ENCODE data around the gene ARMC7.
A peak's percentile ranks its signal among the peaks of the same experiment; 100 is the strongest.
"Not testable (repeated sequence)": the region's sequence is repeated elsewhere in the genome, so short reads cannot be mapped to it uniquely, and the experiment has no call there.

The ARMC7 gene

DNA sequence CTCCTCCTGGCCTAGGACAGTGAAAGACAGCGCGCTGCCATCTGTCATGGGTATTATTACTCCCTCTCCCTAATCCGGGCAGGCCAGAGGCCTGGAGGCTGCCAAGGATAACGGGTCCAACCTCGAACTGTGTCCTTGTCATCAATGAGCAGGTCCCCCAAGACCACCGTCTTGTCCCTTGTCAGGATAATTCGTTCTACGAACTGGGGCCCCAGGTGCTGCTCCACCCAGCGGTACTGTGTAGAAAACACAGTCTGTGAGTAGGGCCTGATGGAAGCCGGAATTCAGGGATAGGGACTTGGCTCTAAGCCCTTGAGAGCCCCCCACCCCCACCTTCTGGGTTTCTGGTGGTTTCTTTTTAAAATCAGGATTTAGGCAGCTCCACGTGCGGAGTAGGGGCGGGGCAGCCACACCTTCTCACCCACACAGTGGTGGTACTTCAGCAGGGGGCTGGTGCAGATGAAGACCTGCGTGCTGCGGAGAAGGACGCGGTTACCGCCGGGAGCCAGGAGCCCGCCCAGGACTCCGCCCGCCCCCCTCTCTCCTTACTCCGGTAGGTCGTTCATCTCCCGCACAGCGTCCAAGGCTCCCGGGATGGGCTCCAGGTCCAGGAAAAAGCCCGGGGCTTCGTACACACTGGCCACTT, 21.0 kb downstream of the ARMC7 start:
- no peak for DNase-seq

DNA sequence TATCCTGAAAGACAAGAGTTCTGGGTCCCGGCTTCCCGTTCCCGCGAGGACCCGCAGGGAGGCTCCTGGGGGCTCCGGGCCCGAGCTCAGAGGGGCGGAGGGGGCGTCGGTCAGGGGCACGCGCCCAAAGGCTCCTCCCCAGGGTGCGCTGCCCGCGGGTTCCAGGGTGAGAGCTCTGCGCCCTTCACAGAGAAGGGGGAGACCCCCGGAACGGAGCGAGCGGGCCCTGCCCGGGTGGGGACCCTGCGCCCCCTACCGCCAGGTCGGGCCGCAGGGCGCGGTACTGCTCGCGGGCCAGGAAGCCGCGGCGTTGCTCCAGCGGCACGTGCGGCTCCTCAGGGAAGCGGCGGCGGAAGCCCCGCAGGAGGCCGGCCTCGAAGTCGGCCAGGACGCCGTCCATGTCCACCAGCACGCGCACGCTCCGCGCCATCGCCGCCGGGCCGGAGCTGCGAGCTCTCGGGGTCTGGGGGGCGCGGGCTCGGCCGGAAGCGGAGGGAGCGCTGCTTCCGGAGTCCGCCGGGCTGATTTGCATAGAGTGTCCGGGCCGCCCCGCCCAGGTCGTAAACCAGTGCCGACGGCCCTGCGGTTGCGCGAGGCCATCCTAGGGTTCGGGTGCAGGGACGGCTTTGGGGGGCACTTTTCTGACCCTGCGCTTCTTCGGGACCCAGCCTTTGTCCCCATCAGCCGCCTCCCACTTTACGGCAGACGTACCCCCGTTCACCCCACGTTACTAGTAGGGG, 21.7 kb downstream of the ARMC7 start, which contains the start of gene NT5C:
Gene NT5C, minus strand, starts transcription at position 465 of the 740 bp plus-strand sequence. Its CDS starts 35 bp downstream, at position 430.
- no peak for DNase-seq

GRCh38 chr17:75132018-75133000, 22.5 kb downstream of the ARMC7 start:
- DNase-seq = not testable (repeated sequence)

- no peak for DNase-seq
Measured at GRCh38 chr17:75133001-75133400, 23.2 kb downstream of the ARMC7 start.

DNA sequence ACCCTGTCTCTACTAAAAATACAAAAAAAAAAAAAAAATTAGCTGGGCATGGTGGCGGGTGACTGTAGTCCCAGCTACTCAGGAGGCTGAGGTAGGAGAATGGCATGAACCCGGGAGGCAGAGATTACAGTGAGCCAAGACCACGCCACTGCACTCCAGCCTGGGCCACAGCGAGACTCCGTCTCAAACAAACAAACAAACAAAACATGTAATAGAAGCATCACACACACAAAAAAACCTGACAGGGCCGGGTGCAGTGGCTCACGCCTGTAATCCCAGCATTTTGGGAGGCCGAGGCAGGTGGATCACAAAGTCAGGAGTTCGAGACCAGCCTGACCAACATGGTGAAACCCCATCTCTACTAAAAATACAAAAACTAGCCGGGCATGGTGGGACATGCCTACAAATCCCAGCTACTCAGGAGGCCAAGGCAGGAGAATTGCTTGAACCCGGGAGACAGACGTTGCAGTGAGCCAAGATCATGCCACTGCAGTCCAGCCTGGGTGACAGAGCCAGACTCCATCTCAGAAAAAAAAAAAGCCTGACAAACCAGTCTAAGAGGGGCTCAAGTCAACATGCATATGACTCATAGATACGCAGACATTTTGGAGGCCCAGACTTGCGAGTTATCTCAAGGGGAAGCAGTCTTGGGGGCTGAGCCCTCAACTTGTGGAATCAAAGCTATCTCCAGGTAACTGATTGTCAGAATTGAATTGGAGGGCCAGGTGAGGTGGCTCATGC, 24.0 kb downstream of the ARMC7 start:
- DNase-seq = not testable (repeated sequence)

GRCh38 chr17:75135452-75135851, 25.7 kb downstream of the ARMC7 start:
- no peak for DNase-seq

DNA sequence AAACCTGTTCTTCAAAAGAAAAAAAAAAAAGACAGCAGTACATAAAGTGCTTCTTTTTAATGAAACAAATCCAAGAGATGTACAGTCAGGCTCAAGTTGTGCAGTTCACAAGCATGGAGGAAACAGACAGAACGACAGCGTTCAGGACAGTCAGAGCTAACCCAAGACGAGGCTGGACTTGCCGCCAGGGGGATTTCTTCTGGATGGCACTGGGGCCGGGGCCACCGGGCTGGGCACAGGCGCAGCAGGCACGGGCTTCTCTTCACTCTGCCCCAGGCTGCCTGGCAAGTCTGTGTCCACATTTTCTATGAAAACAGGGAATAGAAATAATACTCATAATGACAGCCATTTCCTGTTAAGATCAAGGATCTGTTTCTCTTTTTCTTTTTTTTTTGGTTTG, 26.2 kb downstream of the ARMC7 start:
- DNase-seq = no peak

DNA sequence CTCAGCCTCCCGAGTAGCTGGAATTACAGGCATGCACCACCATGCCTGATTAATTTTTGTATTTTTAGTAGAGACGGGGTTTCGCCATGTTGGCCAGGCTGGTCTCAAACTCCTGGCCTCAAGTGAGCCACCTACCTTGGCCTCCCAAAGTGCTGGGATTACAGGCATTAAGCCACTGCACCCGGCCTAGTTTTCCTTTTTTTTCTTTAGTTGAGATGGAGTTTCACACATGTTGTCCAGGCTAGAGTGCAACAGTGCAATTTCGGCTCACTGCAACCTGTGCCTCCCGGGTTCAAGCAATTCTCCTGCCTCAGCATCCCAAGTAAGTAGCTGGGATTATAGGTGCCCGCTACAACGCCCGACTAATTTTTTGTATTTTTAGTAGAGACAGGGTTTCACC, 28.0 kb downstream of the ARMC7 start:
- not testable (repeated sequence) for DNase-seq

DNA sequence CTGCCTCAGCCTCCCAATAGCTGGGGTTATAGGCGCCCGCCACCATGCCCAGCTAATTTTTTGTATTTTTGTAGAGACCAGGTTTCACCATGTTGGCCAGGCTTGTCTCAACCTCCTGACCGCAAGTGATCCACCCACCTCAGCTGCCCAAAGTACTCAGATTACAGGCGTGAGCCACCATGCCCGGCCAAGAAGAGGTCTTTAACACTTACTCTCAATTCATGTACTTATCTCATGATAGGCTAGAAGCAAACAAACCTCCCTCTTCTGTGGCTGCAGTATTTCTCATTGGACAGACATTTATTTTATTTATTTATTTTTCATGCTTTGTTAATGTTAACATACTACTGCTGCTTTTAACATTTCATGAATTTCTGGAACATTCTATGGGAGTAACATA, 28.8 kb downstream of the ARMC7 start:
- DNase-seq = no peak

GRCh38 chr17:75142236-75142971, 32.6 kb downstream of the ARMC7 start:
- no peak for DNase-seq

GRCh38 chr17:75144816-75145512, 35.2 kb downstream of the ARMC7 start:
- DNase-seq = no peak

GRCh38 chr17:75146592-75146991, 36.8 kb downstream of the ARMC7 start:
- no peak for DNase-seq

DNA sequence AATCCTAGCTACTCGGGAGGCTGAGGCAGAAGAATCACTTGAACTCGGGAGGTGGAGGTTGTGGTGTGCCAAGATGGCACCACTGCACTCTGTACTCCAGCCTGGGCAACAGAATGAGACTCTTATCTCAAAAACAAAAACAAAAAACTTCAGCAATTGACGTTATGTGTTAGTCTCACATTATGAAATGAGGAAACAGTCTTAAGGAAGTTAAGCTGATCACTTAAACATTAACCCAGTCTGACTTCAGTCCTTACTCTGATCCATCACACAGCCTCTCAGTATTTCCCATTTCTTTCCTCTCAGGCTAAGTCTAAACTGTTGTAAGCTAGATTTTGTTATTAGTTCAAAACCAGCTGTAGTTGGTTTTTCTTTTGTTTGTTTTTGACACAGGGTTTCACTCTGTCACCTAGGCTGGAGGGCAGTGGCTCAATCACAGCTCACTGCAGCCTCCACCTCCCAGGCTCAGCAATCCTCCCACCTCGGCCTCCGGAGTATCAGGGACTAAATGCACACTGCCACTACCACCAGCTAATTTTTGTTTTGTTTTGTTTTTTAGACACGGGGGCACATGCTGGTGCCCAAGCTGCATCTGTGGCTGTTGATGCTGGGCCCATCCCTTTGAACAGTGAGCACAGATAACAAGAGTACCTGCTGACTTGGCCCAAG, 38.2 kb downstream of the ARMC7 start:
- no peak for DNase-seq

DNA sequence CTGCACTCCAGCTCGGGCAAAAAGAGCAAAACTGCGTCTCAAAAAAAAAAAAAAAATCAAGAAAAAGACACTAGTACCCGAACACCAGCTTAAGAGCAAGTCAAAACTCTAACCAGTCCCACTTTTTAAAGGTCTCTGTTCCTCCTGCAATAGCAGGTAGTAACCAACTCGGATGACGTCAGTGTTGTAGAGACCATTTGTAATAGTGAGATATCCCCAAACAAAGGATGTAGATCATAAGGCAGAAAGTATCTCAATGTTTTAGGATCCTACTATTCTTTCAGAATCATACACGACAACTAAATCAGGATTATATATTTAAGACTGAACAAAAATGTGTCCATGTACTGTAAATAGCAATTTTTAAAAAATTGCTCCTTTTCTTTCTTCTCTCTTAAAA, 42.2 kb downstream of the ARMC7 start:
- DNase-seq = no peak

- no peak for DNase-seq
Measured at GRCh38 chr17:75152523-75152921, 42.8 kb downstream of the ARMC7 start.

- peak; percentile 39 for DNase-seq
Measured at GRCh38 chr17:75152922-75153779, 43.4 kb downstream of the ARMC7 start.

- no peak for DNase-seq
Measured at GRCh38 chr17:75153780-75154194, 44.0 kb downstream of the ARMC7 start.

GRCh38 chr17:75154195-75155106, 44.7 kb downstream of the ARMC7 start, which contains the start of gene JPT1:
JPT1 (minus strand) TSS chr17:75154512; CDS start chr17:75154397, 115 bp downstream.
- peak; percentile 77 for DNase-seq

Measured in NCI-H2029 treated with DMSO at 0.1 percent for 48 hours (cell line).